HCT116 (cell line): ENCODE measurements around the gene PRKCA. TPM values are rescaled to one million over a fixed set of nuclear protein-coding genes. Genes with fewer than 3 reads are reported as not detected.

Source experiments
- ATAC-seq: fragments of 200-7000 bp; cut with Tn5 transposase; 2 replicates; pipeline ENCODE4 v1.9.1; 2020; ENCODE audit warnings: mild to moderate bottlenecking, moderate library complexity
- BruUV-seq: library from RNA; stranded (reverse); fragments of 400-500 nt; replicated peaks from 2 replicates; lab custom pipeline; 2021; lab: Mats Ljungman, UMichigan
- CTCF ChIA-PET: fragments of 300-600 bp; sonication (Branson Sonifier 250); formaldehyde crosslinking; loops from one replicate; lab custom pipeline; 2021; ENCODE audit warnings: antibody characterized with exemption; lab: Charles Lee
- POLR2A ChIA-PET: fragments of 300-600, 350-600 bp; sonication (Branson Sonifier 250); formaldehyde crosslinking; loops from one replicate; lab custom pipeline; 2021; ENCODE audit warnings: antibody characterized with exemption; lab: Charles Lee
- RAD21 ChIA-PET, 2 experiments: fragments of 300-600 bp; sonication (Branson Sonifier 250); formaldehyde crosslinking; loops; one replicate each; lab custom pipeline; 2023; ENCODE audit warnings: low total read pairs in 2 of 2; ENCODE audit not compliant: uncharacterized antibody in 2 of 2, unreplicated experiment in 2 of 2, low non-redundant PET in 1 of 2; lab: Charles Lee
- DNase-seq: peaks from one replicate; pipeline ENCODE4 v3.0.0-alpha.2; 2010; ENCODE audit warnings: low read depth, low spot score
- H2AFZ ChIP-seq: fragments of 200-600 bp; shearing (Covaris generic), sonication (generic); 2 replicates; pipeline ENCODE4 v1.6.1; 2017; ENCODE audit warnings: low read depth, mixed run types, mixed read lengths, antibody characterized with exemption, low read length; ENCODE audit not compliant: poor library complexity, severe bottlenecking
- H3K27ac ChIP-seq: 2 replicates; pipeline ENCODE4 v1.5.1; 2012; ENCODE audit warnings: low read depth, low read length
- H3K27me3 ChIP-seq: fragments of 200-600 bp; sonication (generic); 2 replicates; pipeline ENCODE4 v1.6.1; 2016; ENCODE audit warnings: mixed run types, low read length, mixed read lengths; ENCODE audit not compliant: insufficient read depth
- H3K36me3 ChIP-seq, 2 experiments: fragments of 200-500 bp in 1 of 2; fragments of 200-600 bp in 1 of 2; sonication (Bioruptor generic) in 1 of 2; sonication (generic) in 1 of 2; 2 replicates each; pipeline versions ENCODE4 v1.5.1 to v1.6.1; 2014 to 2016; ENCODE audit warnings: low read length in 2 of 2, inconsistent platforms in 1 of 2, mixed read lengths in 1 of 2, mixed run types in 1 of 2; ENCODE audit not compliant: insufficient read depth in 2 of 2, control insufficient read depth in 1 of 2
- H3K4me1 ChIP-seq, 2 experiments: fragments of 200-600 bp in 1 of 2; sonication (generic) in 1 of 2; 2 replicates each; pipeline versions ENCODE4 v1.5.1 to v1.6.1; 2012 to 2017; ENCODE audit warnings: low read length in 2 of 2, inconsistent platforms in 1 of 2, mild to moderate bottlenecking in 1 of 2, mixed read lengths in 1 of 2, mixed run types in 1 of 2, moderate library complexity in 1 of 2; ENCODE audit not compliant: insufficient read depth in 2 of 2, control insufficient read depth in 1 of 2
- H3K4me2 ChIP-seq: fragments of 200-600 bp; sonication (generic); 2 replicates; pipeline ENCODE4 v1.6.1; 2017; ENCODE audit warnings: mixed run types, low read length, mixed read lengths
- H3K4me3 ChIP-seq, 2 experiments: fragments of 200-600 bp in 1 of 2; sonication (generic) in 1 of 2; replicated peaks in 1 of 2; 2 replicates each; pipeline ENCODE4 v1.5.1; 2011 to 2016; ENCODE audit warnings: low read length in 2 of 2, control low read depth in 1 of 2, low read depth in 1 of 2, mild to moderate bottlenecking in 1 of 2, mixed read lengths in 1 of 2, mixed run types in 1 of 2
- H3K79me2 ChIP-seq: fragments of 200-600 bp; sonication (generic); 2 replicates; pipeline ENCODE4 v1.6.1; 2017; ENCODE audit warnings: mild to moderate bottlenecking, mixed run types, low read length, moderate library complexity, mixed read lengths; ENCODE audit not compliant: insufficient read depth
- H3K9ac ChIP-seq: fragments of 200-600 bp; sonication (generic); 2 replicates; pipeline ENCODE4 v1.6.1; 2016; ENCODE audit warnings: low read length, mixed read lengths
- H3K9me2 ChIP-seq: fragments of 200-600 bp; sonication (generic), shearing (Covaris generic); 2 replicates; pipeline ENCODE4 v1.6.1; 2017; ENCODE audit warnings: mixed run types, mild to moderate bottlenecking, moderate library complexity; ENCODE audit not compliant: insufficient read depth
- H3K9me3 ChIP-seq, 2 experiments: fragments of 200-500 bp in 1 of 2; fragments of 200-600 bp in 1 of 2; sonication (Bioruptor generic) in 1 of 2; sonication (generic) in 1 of 2; 2 replicates each; pipeline ENCODE4 v1.6.1; 2014 to 2017; ENCODE audit warnings: low read length in 2 of 2, mixed read lengths in 2 of 2, inconsistent platforms in 1 of 2, low read depth in 1 of 2, mild to moderate bottlenecking in 1 of 2, mixed run types in 1 of 2, moderate library complexity in 1 of 2; ENCODE audit not compliant: control insufficient read depth in 1 of 2, insufficient read depth in 1 of 2
- H4K20me1 ChIP-seq: fragments of 200-600 bp; sonication (generic), shearing (Covaris generic); 2 replicates; pipeline ENCODE4 v1.6.1; 2017; ENCODE audit warnings: mixed run types, mild to moderate bottlenecking, moderate library complexity; ENCODE audit not compliant: insufficient read depth
- CBX3 ChIP-seq: IDR thresholded peaks from 2 replicates; pipeline ENCODE4 v1.6.1; 2012; ENCODE audit warnings: low read depth
- CEBPB ChIP-seq: IDR thresholded peaks from 2 replicates; pipeline ENCODE4 v1.6.1; 2012; ENCODE audit warnings: low read depth
- EGR1 ChIP-seq: IDR thresholded peaks from 2 replicates; pipeline ENCODE4 v1.6.1; 2012; ENCODE audit warnings: low read depth
- FOSL1 ChIP-seq: IDR thresholded peaks from 2 replicates; pipeline ENCODE4 v1.6.1; 2012; ENCODE audit warnings: low read depth
- POLR2A ChIP-seq: IDR thresholded peaks from 2 replicates; pipeline ENCODE4 v1.7.0; 2011; ENCODE audit warnings: borderline replicate concordance; ENCODE audit not compliant: insufficient read depth, insufficient read length; ENCODE audit errors: extremely low read depth
- SIN3A ChIP-seq: IDR thresholded peaks from 2 replicates; pipeline ENCODE4 v1.6.1; 2012; ENCODE audit warnings: low read depth
- SP1 ChIP-seq: IDR thresholded peaks from 2 replicates; pipeline ENCODE4 v1.6.1; 2012; ENCODE audit warnings: low read depth
- SRF ChIP-seq: IDR thresholded peaks from 2 replicates; pipeline ENCODE4 v1.6.1; 2012; ENCODE audit warnings: low read depth
- TCF7L2 ChIP-seq: IDR thresholded peaks from 2 replicates; pipeline ENCODE4 v1.7.0; 2011; ENCODE audit warnings: borderline replicate concordance, inconsistent platforms; ENCODE audit not compliant: insufficient read depth, insufficient read length; ENCODE audit errors: extremely low read depth
- ZNF274 ChIP-seq: fragments of 200-500 bp; sonication (Bioruptor generic); IDR thresholded peaks from 2 replicates; pipeline ENCODE4 v1.6.1; 2014; ENCODE audit warnings: mild to moderate bottlenecking, low read depth, low read length, inconsistent platforms
- intact Hi-C: fragments of 100-400 bp; cut with micrococcal nuclease; formaldehyde crosslinking; loops from 2 replicates; pipeline ENCODE4 v1.10.0; 2022
- total RNA-seq: library from RNA; stranded (reverse); gene quantifications from one replicate; pipeline ENCODE4 v1.2.1, GENCODE V29; 2021; ENCODE audit not compliant: unreplicated experiment
- TF ChIP-seq, protein P1 (sequence below): IDR thresholded peaks from 2 replicates; pipeline ENCODE4 v1.6.1; 2012
- TF ChIP-seq, protein P2 (sequence below): IDR thresholded peaks from 2 replicates; pipeline ENCODE4 v1.6.1; 2012
- TF ChIP-seq, protein P3 (sequence below): IDR thresholded peaks from 2 replicates; pipeline ENCODE4 v1.6.1; 2012; ENCODE audit warnings: low read depth

PRKCA gene
- total RNA-seq, 1 experiment from 2014 or later: 18.8 TPM

DNA sequence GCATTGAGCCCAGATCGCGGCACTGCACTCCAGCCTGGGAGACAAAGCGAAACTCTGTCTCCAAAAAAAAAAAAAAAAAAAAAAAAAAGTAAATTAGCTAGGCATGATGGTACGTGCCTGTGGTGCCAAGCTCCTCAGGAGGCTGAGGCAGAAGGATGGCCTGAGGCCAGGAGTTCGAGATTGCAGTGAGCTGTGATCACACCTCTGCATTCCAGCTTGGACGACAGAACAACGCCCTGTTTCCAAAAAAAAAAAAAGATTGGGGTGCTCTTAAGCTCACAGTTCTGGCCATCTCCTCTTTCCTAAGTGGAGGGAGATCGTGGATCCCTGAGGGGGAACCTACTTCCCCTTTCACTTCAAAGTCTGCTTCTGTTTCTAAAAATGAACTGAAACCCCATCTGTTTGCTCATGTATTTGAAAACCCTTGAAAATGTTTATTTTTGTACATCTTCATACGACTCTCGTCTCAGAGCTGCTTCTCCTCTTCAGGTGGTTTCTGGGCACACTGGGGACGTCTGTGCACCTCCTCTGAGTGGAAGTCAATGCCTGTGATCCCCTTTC lies 138.8 kb downstream of the PRKCA start:
- ChIA-PET POLR2A (no interaction called here), CTCF (no interaction called here), RAD21 (no interaction called here)
- no TSS peak for BruUV-seq
- DNase-seq (no peak), ATAC-seq (no peak)
- TF ChIP-seq SP1 (no peak), EGR1 (no peak), CEBPB (no peak), FOSL1 (no peak), SRF (no peak), SIN3A (no peak), CBX3 (no peak), POLR2A (no peak), TCF7L2 (no peak), ZNF274 (no peak)
- TF ChIP-seq, protein P1, sequence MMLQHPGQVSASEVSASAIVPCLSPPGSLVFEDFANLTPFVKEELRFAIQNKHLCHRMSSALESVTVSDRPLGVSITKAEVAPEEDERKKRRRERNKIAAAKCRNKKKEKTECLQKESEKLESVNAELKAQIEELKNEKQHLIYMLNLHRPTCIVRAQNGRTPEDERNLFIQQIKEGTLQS: no peak
- TF ChIP-seq, protein P2, sequence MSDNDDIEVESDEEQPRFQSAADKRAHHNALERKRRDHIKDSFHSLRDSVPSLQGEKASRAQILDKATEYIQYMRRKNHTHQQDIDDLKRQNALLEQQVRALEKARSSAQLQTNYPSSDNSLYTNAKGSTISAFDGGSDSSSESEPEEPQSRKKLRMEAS: no peak
- TF ChIP-seq, protein P3, sequence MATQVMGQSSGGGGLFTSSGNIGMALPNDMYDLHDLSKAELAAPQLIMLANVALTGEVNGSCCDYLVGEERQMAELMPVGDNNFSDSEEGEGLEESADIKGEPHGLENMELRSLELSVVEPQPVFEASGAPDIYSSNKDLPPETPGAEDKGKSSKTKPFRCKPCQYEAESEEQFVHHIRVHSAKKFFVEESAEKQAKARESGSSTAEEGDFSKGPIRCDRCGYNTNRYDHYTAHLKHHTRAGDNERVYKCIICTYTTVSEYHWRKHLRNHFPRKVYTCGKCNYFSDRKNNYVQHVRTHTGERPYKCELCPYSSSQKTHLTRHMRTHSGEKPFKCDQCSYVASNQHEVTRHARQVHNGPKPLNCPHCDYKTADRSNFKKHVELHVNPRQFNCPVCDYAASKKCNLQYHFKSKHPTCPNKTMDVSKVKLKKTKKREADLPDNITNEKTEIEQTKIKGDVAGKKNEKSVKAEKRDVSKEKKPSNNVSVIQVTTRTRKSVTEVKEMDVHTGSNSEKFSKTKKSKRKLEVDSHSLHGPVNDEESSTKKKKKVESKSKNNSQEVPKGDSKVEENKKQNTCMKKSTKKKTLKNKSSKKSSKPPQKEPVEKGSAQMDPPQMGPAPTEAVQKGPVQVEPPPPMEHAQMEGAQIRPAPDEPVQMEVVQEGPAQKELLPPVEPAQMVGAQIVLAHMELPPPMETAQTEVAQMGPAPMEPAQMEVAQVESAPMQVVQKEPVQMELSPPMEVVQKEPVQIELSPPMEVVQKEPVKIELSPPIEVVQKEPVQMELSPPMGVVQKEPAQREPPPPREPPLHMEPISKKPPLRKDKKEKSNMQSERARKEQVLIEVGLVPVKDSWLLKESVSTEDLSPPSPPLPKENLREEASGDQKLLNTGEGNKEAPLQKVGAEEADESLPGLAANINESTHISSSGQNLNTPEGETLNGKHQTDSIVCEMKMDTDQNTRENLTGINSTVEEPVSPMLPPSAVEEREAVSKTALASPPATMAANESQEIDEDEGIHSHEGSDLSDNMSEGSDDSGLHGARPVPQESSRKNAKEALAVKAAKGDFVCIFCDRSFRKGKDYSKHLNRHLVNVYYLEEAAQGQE: no peak
- intact Hi-C loops: no loop called here
- H3K27ac ChIP-seq: no peak overlapping the region
- H3K27me3 ChIP-seq: no peaks in the 10 kb centered on the region
- no peaks in the 10 kb centered on the region for H3K4me1 ChIP-seq
- no peak overlapping the region for H3K4me3 ChIP-seq
- no peak overlapping the region for H3K9ac ChIP-seq
- no peak overlapping the region for H2AFZ ChIP-seq
- no peaks in the 10 kb centered on the region for H3K9me2 ChIP-seq
- H4K20me1 ChIP-seq: no peaks in the 10 kb centered on the region
- no peaks in the 10 kb centered on the region for H3K36me3 ChIP-seq
- H3K9me3 ChIP-seq: no peaks in the 10 kb centered on the region
- no peaks in the 10 kb centered on the region for H3K79me2 ChIP-seq
- no peak overlapping the region for H3K4me2 ChIP-seq
